Hepatocyte (in vitro differentiated cells): ENCODE data around the gene OR5K4. TPM values are rescaled to one million over a fixed set of nuclear protein-coding genes. Genes with fewer than 3 reads are reported as not detected.
A peak's percentile ranks its signal among the peaks of the same experiment; 100 is the strongest.

ENCODE experiments used
- DNase-seq: peaks from one replicate; pipeline ENCODE4 v3.0.0-alpha.2; 2016; ENCODE audit warnings: low spot score
- H2AFZ ChIP-seq: fragments of 200-600 bp; sonication (generic); 2 replicates; pipeline ENCODE4 v1.6.0; 2016; ENCODE audit warnings: antibody characterized with exemption, mild to moderate bottlenecking
- H3K27ac ChIP-seq: fragments of 200-600 bp; sonication (generic); 2 replicates; pipeline ENCODE4 v1.5.1; 2016; ENCODE audit warnings: mild to moderate bottlenecking
- H3K27me3 ChIP-seq: fragments of 200-600 bp; sonication (generic); 2 replicates; pipeline ENCODE4 v1.6.1; 2016
- H3K36me3 ChIP-seq: fragments of 200-600 bp; sonication (generic); replicated peaks from 2 replicates; pipeline ENCODE4 v1.5.1; 2016; ENCODE audit warnings: low read depth; ENCODE audit not compliant: insufficient read depth
- H3K4me1 ChIP-seq: fragments of 200-600 bp; sonication (generic); 2 replicates; pipeline ENCODE4 v1.5.1; 2016; ENCODE audit warnings: mild to moderate bottlenecking, moderate library complexity; ENCODE audit not compliant: insufficient read depth
- H3K4me2 ChIP-seq: fragments of 200-600 bp; sonication (generic); 2 replicates; pipeline ENCODE4 v1.6.0; 2016
- H3K4me3 ChIP-seq: fragments of 200-600 bp; sonication (generic); 2 replicates; pipeline ENCODE4 v1.5.1; 2016; ENCODE audit warnings: mild to moderate bottlenecking
- H3K79me2 ChIP-seq: fragments of 200-600 bp; sonication (generic); 2 replicates; pipeline ENCODE4 v1.6.0; 2017; ENCODE audit warnings: mild to moderate bottlenecking
- H3K9me2 ChIP-seq: fragments of 200-600 bp; sonication (generic); replicated peaks from 2 replicates; pipeline ENCODE4 v1.6.0; 2017; ENCODE audit warnings: mild to moderate bottlenecking; ENCODE audit not compliant: insufficient read depth
- H3K9me3 ChIP-seq: fragments of 200-600 bp; sonication (generic); 2 replicates; pipeline ENCODE4 v1.5.1; 2016; ENCODE audit warnings: low read depth, mild to moderate bottlenecking
- H4K20me1 ChIP-seq: fragments of 200-600 bp; sonication (generic); 2 replicates; pipeline ENCODE4 v1.6.0; 2016; ENCODE audit warnings: mild to moderate bottlenecking; ENCODE audit not compliant: insufficient read depth, poor library complexity, severe bottlenecking
- CTCF ChIP-seq: fragments of 200-600 bp; sonication (generic); IDR thresholded peaks from 2 replicates; pipeline ENCODE4 v1.5.1; 2016; ENCODE audit warnings: antibody characterized with exemption, mild to moderate bottlenecking; ENCODE audit not compliant: poor library complexity
- EZH2 ChIP-seq: fragments of 200-600 bp; sonication (generic); IDR thresholded peaks from 2 replicates; pipeline ENCODE4 v1.6.1; 2016; ENCODE audit warnings: antibody characterized with exemption, mild to moderate bottlenecking, borderline replicate concordance
- EZH2phosphoT487 ChIP-seq: fragments of 200-600 bp; sonication (generic); IDR thresholded peaks from one replicate; pipeline ENCODE4 v1.6.1; 2018; ENCODE audit warnings: antibody characterized with exemption, mild to moderate bottlenecking, low read depth, moderate library complexity; ENCODE audit not compliant: unreplicated experiment, severe bottlenecking
- WGBS: methylation state at CpG from one replicate; pipeline ENCODE4 v1.1.6; 2016; ENCODE audit warnings: low lambda C conversion rate; ENCODE audit errors: missing lambda C conversion rate; 5-methylcytosine and 5-hydroxymethylcytosine counted together
- polyA plus RNA-seq: library from polyadenylated mRNA; unstranded; fragments of >200 nt; fragmentation: Nextera tagmentation; extraction: Ambion mirVana; gene quantifications from 2 replicates; pipeline ENCODE4 v1.2.1, GENCODE V29; 2016
- total RNA-seq: library from RNA; depleted of rRNA; stranded (reverse); fragments of >200 nt; gene quantifications from 2 replicates; pipeline ENCODE4 v1.2.3, GENCODE V29; 2014

The OR5K4 gene
- total and polyA plus RNA-seq, 2 experiments from 2014 or later, result not detected

DNA sequence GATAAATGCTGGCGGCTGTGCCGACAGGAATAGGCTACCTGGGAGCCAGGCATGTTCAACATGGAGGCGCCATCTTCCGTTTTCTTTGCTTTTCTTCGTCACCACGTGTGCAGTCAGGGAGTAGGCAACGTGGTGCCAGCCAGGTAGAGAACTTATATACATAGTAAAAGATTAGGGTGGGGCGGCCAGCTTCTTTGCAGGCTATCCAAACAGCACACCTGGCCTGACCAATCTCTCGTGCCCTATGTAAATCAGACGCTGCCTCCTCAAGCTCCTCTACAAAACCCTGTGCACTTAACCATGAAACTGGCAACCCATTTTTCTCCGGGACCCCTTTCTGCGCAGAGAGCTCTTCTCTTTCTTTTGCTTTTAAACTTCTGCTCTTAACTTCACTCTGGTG lies 28.6 kb upstream of the OR5K4 start:
- no peaks in the 10 kb centered on the region for H3K9me2 ChIP-seq
- DNase-seq, result peak; percentile 37
- H3K4me2 ChIP-seq, result peak overlapping the region; percentile 64
- H3K4me1 ChIP-seq, result no peaks in the 10 kb centered on the region
- TF ChIP-seq CTCF, result no peak
- no peak for TF ChIP-seq EZH2phosphoT487
- no peak for TF ChIP-seq EZH2
- H2AFZ ChIP-seq, result peak overlapping the region; percentile 37
- H3K4me3 ChIP-seq, result no peak overlapping the region
- no peaks in the 10 kb centered on the region for H3K36me3 ChIP-seq
- 58% methylated on average over 12 of the region's 12 CpGs for WGBS
- no peaks in the 10 kb centered on the region for H3K79me2 ChIP-seq
- H3K27me3 ChIP-seq, result no peaks in the 10 kb centered on the region
- no peaks in the 10 kb centered on the region for H3K9me3 ChIP-seq
- H3K27ac ChIP-seq, result peak overlapping the region; percentile 26
- H4K20me1 ChIP-seq, result no peaks in the 10 kb centered on the region

DNA sequence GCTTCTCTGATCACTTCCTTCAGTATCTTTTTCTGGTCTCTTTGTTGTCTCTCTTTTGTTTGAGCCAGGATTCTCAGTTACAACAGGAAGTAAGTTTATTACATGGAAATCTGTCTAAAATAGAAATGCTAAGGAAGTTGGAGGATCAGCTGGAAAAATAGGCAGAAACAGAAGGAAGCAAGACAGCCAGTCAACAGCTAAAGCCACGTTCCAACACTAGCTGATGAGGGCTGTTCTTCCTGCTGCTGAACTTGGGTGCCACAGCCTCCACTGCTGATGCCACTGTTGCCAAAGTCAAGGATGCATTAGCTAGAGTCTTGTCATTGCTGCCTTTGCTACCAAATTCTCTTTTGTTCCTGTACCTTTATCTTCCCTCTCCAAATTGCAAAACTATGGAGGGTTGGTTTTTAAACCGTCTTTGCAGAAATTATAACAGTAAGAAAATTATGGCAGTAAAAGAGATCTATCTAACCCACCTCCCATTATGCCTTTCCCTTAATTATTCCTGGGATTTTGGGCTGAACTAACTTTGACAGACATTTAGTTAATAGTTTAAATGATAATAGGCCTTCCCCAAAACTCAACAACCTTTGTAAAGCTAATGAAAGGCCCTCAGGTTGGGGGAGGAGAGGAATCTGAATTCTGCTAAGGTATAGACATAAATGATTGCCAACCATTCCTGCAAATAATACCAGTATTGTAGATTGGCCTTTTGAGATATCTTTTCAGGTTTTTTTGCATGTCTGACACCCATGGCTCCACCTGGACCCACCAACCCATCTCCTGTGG lies 27.4 kb upstream of the OR5K4 start:
- Histone ChIP-seq H4K20me1 (no peaks in the 10 kb centered on the region), H3K36me3 (no peaks in the 10 kb centered on the region), H3K9me3 (no peaks in the 10 kb centered on the region), H3K79me2 (no peaks in the 10 kb centered on the region), H2AFZ (peak overlapping the region; percentile 16), H3K27me3 (no peaks in the 10 kb centered on the region), H3K9me2 (no peaks in the 10 kb centered on the region), H3K4me3 (no peak overlapping the region), H3K4me2 (peak overlapping the region; percentile 64), H3K4me1 (no peaks in the 10 kb centered on the region), H3K27ac (peak overlapping the region; percentile 26)
- no peak for TF ChIP-seq EZH2
- no peak for TF ChIP-seq EZH2phosphoT487
- TF ChIP-seq CTCF, result no peak
- WGBS, result 76% methylated on average over 2 of the region's 2 CpGs
- no peak for DNase-seq

DNA sequence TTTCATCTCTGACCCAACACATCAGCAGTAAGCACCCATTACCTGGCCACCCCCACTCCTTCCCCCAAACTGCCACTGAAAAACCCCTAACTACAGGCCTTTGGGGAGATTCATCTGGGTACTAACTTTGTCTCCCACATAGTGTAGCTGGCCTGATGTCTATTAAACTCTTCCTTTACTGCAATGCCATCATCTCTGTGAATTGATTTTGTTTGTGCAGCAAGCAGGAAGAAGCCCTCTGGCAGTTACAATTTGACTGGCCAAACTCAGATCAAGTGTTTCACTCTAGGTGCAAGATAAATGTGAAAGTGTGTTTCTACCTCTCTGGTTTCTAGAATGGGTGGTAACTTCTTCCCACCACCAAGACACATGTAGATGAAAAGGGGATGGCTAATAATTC lies 26.7 kb upstream of the OR5K4 start:
- H2AFZ ChIP-seq, result no peak overlapping the region
- H3K4me2 ChIP-seq, result no peak overlapping the region
- H3K27me3 ChIP-seq, result peaks cover 2% of the 10 kb centered on the region
- no peak overlapping the region for H3K27ac ChIP-seq
- no peaks in the 10 kb centered on the region for H3K9me3 ChIP-seq
- H3K36me3 ChIP-seq, result no peaks in the 10 kb centered on the region
- no peaks in the 10 kb centered on the region for H4K20me1 ChIP-seq
- DNase-seq, result no peak
- no peaks in the 10 kb centered on the region for H3K9me2 ChIP-seq
- no peaks in the 10 kb centered on the region for H3K79me2 ChIP-seq
- no peak overlapping the region for H3K4me3 ChIP-seq
- H3K4me1 ChIP-seq, result no peaks in the 10 kb centered on the region
- TF ChIP-seq EZH2phosphoT487, result no peak
- no peak for TF ChIP-seq EZH2
- no peak for TF ChIP-seq CTCF

DNA sequence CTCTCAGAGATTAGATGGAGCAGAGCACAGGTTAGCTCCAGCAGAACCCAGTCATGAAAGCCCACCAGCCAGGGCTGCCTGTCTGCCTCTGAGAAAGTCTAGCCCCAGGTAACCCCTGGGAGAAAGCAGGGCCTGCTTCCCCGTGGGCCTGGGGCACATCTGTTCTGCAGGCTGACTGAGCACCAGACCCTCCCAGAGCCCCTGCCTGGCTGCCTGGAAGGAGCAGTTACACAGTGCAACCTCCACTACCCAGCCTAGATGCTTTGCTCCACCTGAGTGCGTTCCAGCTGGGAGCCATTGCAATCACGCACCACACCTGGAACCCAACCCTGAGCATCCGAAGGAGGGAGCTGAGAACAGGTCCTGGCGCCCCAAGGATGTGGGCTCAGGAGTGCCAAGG lies 24.7 kb upstream of the OR5K4 start:
- no peaks in the 10 kb centered on the region for H3K4me1 ChIP-seq
- H3K4me3 ChIP-seq, result no peak overlapping the region
- 89% methylated on average over 5 of the region's 5 CpGs for WGBS
- peaks cover 13% of the 10 kb centered on the region for H3K27me3 ChIP-seq
- H3K9me3 ChIP-seq, result no peaks in the 10 kb centered on the region
- no peaks in the 10 kb centered on the region for H3K36me3 ChIP-seq
- H4K20me1 ChIP-seq, result no peaks in the 10 kb centered on the region
- no peak for DNase-seq
- no peaks in the 10 kb centered on the region for H3K9me2 ChIP-seq
- H3K4me2 ChIP-seq, result no peak overlapping the region
- TF ChIP-seq CTCF (no peak), EZH2phosphoT487 (no peak), EZH2 (no peak)
- peak overlapping the region; percentile 54 for H2AFZ ChIP-seq
- H3K79me2 ChIP-seq, result no peaks in the 10 kb centered on the region
- H3K27ac ChIP-seq, result no peak overlapping the region
